IMR-90 (cell line): Measurements from ENCODE around the gene ROR2. TPM values are rescaled to one million over a fixed set of nuclear protein-coding genes. Genes with fewer than 3 reads are reported as not detected.

ENCODE experiments used
- ATAC-seq: fragments of 200-7000 bp; cut with Tn5 transposase; 2 replicates; pipeline ENCODE4 v1.9.1; 2020; ENCODE audit warnings: low read depth, mild to moderate bottlenecking, moderate library complexity
- BruUV-seq: library from RNA; stranded (reverse); fragments of 400-500 nt; replicated peaks from 2 replicates; lab custom pipeline; 2021; lab: Mats Ljungman, UMichigan
- CTCF ChIA-PET: fragments of 300-600 bp; formaldehyde crosslinking; extraction: SDS; loops from one replicate; lab custom pipeline; 2021; ENCODE audit warnings: antibody characterized with exemption; lab: Yijun Ruan, JAX
- POLR2A ChIA-PET: fragments of 300-600 bp; sonication (Branson Sonifier 250); formaldehyde crosslinking; loops from one replicate; lab custom pipeline; 2022; ENCODE audit warnings: antibody characterized with exemption; ENCODE audit not compliant: unreplicated experiment; lab: Charles Lee
- DNase-seq: peaks from one replicate; pipeline ENCODE4 v3.0.0; 2013
- H2AFZ ChIP-seq: replicated peaks from 2 replicates; pipeline ENCODE3; 2013; ENCODE audit warnings: low read length, mild to moderate bottlenecking; ENCODE audit not compliant: poor library complexity
- H2AK5ac ChIP-seq: 2 replicates; pipeline ENCODE4 v1.6.1; 2013; ENCODE audit warnings: low read depth, low read length, inconsistent platforms
- H2AK9ac ChIP-seq: replicated peaks from 2 replicates; pipeline ENCODE3; 2013; ENCODE audit warnings: mild to moderate bottlenecking, low read depth, low read length, moderate library complexity; ENCODE audit not compliant: poor library complexity
- H2BK120ac ChIP-seq: 2 replicates; pipeline ENCODE4 v1.6.1; 2013; ENCODE audit warnings: low read depth, low read length, inconsistent platforms
- H2BK15ac ChIP-seq: 3 replicates; pipeline ENCODE4 v1.6.1; 2013; ENCODE audit warnings: low read depth, low read length, inconsistent platforms
- H2BK20ac ChIP-seq: 2 replicates; pipeline ENCODE4 v1.6.1; 2013; ENCODE audit warnings: low read depth, mild to moderate bottlenecking, inconsistent platforms, low read length, moderate library complexity
- H2BK5ac ChIP-seq: 2 replicates; pipeline ENCODE4 v1.6.1; 2013; ENCODE audit warnings: mild to moderate bottlenecking, low read depth, low read length, inconsistent platforms; ENCODE audit not compliant: poor library complexity, severe bottlenecking
- H3K14ac ChIP-seq: replicated peaks from 2 replicates; pipeline ENCODE4 v1.6.1; 2013; ENCODE audit warnings: low read depth, low read length, inconsistent platforms
- H3K18ac ChIP-seq: 2 replicates; pipeline ENCODE4 v1.6.1; 2013; ENCODE audit warnings: low read depth, low read length, control low read depth
- H3K23ac ChIP-seq: 2 replicates; pipeline ENCODE4 v1.6.1; 2013; ENCODE audit warnings: low read depth, low read length, inconsistent platforms
- H3K27ac ChIP-seq: 2 replicates; pipeline ENCODE4 v1.5.1; 2013; ENCODE audit warnings: mild to moderate bottlenecking, control low read depth, low read length; ENCODE audit not compliant: insufficient read depth
- H3K27me3 ChIP-seq: 2 replicates; pipeline ENCODE4 v1.6.1; 2013; ENCODE audit warnings: low read length; ENCODE audit not compliant: control insufficient read depth, insufficient read depth
- H3K36me3 ChIP-seq: 2 replicates; pipeline ENCODE4 v1.6.1; 2013; ENCODE audit warnings: low read length, mixed read lengths; ENCODE audit not compliant: control insufficient read depth, insufficient read depth
- H3K4ac ChIP-seq: 2 replicates; pipeline ENCODE4 v1.6.1; 2013; ENCODE audit warnings: low read depth, low read length, inconsistent platforms
- H3K4me1 ChIP-seq: 2 replicates; pipeline ENCODE4 v1.6.1; 2013; ENCODE audit warnings: low read length, mixed read lengths; ENCODE audit not compliant: control insufficient read depth, insufficient read depth
- H3K4me2 ChIP-seq: 2 replicates; pipeline ENCODE4 v1.6.1; 2013; ENCODE audit warnings: low read depth, mild to moderate bottlenecking, control low read depth, low read length, moderate library complexity
- H3K4me3 ChIP-seq: 2 replicates; pipeline ENCODE4 v1.5.1; 2013; ENCODE audit warnings: low read depth, mild to moderate bottlenecking, control low read depth, low read length, moderate library complexity; ENCODE audit not compliant: insufficient read depth
- H3K56ac ChIP-seq: 2 replicates; pipeline ENCODE4 v1.6.1; 2013; ENCODE audit warnings: low read length, inconsistent platforms; ENCODE audit not compliant: insufficient read depth; ENCODE audit errors: extremely low read depth
- H3K79me1 ChIP-seq, 2 experiments: 2 replicates each; pipeline ENCODE4 v1.6.1; 2013; ENCODE audit warnings: low read length in 2 of 2, inconsistent platforms in 1 of 2, low read depth in 1 of 2
- H3K9ac ChIP-seq: 2 replicates; pipeline ENCODE4 v1.6.1; 2013; ENCODE audit warnings: low read depth, low read length, control low read depth
- H3K9me1 ChIP-seq: 2 replicates; pipeline ENCODE4 v1.6.1; 2013; ENCODE audit warnings: low read length, inconsistent platforms; ENCODE audit not compliant: insufficient read depth
- H3K9me3 ChIP-seq: 2 replicates; pipeline ENCODE4 v1.6.1; 2013; ENCODE audit warnings: low read length; ENCODE audit not compliant: control insufficient read depth, insufficient read depth
- H4K20me1 ChIP-seq: 2 replicates; pipeline ENCODE4 v1.6.1; 2013; ENCODE audit warnings: low read length, inconsistent platforms; ENCODE audit not compliant: insufficient read depth
- H4K5ac ChIP-seq: 2 replicates; pipeline ENCODE4 v1.6.1; 2013; ENCODE audit warnings: mild to moderate bottlenecking, low read depth, low read length, control low read depth
- H4K8ac ChIP-seq, 2 experiments: 2 replicates each; pipeline ENCODE4 v1.6.1; 2013; ENCODE audit warnings: low read depth in 2 of 2, low read length in 2 of 2, control low read depth in 1 of 2, inconsistent platforms in 1 of 2
- H4K91ac ChIP-seq: 2 replicates; pipeline ENCODE4 v1.6.1; 2013; ENCODE audit warnings: low read depth, low read length, inconsistent platforms; ENCODE audit not compliant: insufficient read depth
- BHLHE40 ChIP-seq: fragments of 150-350 bp; IDR thresholded peaks from 2 replicates; pipeline ENCODE4 v1.6.1; 2016; ENCODE audit warnings: mild to moderate bottlenecking, low read depth, low read length
- CEBPB ChIP-seq: IDR thresholded peaks from 2 replicates; pipeline ENCODE4 v1.6.1; 2012; ENCODE audit warnings: low read depth, low read length, improper control_type of control experiment
- FOS ChIP-seq: fragments of 150-350 bp; IDR thresholded peaks from 2 replicates; pipeline ENCODE4 v1.6.1; 2016; ENCODE audit warnings: low read depth, low read length
- MAFK ChIP-seq: IDR thresholded peaks from 2 replicates; pipeline ENCODE4 v1.6.1; 2012; ENCODE audit warnings: low read depth, low read length, improper control_type of control experiment
- MAZ ChIP-seq: IDR thresholded peaks from 2 replicates; pipeline ENCODE4 v1.6.1; 2012; ENCODE audit warnings: low read depth, mild to moderate bottlenecking, low read length, improper control_type of control experiment, moderate library complexity, borderline replicate concordance
- MXI1 ChIP-seq: IDR thresholded peaks from 2 replicates; pipeline ENCODE4 v1.6.1; 2012; ENCODE audit warnings: low read depth, mild to moderate bottlenecking, low read length, moderate library complexity, borderline replicate concordance
- NFE2L2 ChIP-seq: fragments of 150-350 bp; IDR thresholded peaks from 2 replicates; pipeline ENCODE4 v1.6.1; 2016; ENCODE audit warnings: low read depth, mild to moderate bottlenecking, low read length
- POLR2A ChIP-seq: IDR thresholded peaks from 2 replicates; pipeline ENCODE4 v1.6.1; 2012; ENCODE audit warnings: mild to moderate bottlenecking, low read depth, low read length
- RAD21 ChIP-seq: IDR thresholded peaks from 2 replicates; pipeline ENCODE4 v1.6.1; 2012; ENCODE audit warnings: low read length, improper control_type of control experiment
- RCOR1 ChIP-seq: IDR thresholded peaks from 2 replicates; pipeline ENCODE4 v1.6.1; 2012; ENCODE audit warnings: mild to moderate bottlenecking, low read length, improper control_type of control experiment; ENCODE audit not compliant: insufficient replicate concordance
- RFX5 ChIP-seq: IDR thresholded peaks from 2 replicates; pipeline ENCODE4 v1.8.0; 2012; ENCODE audit warnings: low read depth, mild to moderate bottlenecking, low read length, moderate library complexity
- SMC3 ChIP-seq: fragments of 150-350 bp; IDR thresholded peaks from 2 replicates; pipeline ENCODE4 v1.6.1; 2016; ENCODE audit warnings: low read depth, mild to moderate bottlenecking, antibody characterized with exemption, low read length, moderate library complexity
- WGBS, 2 experiments: methylation state at CpG; one replicate each; pipeline versions ENCODE4 v1.1.5 to v1.1.7; 2013; ENCODE audit warnings: missing lambda C conversion rate in 2 of 2; ENCODE audit not compliant: insufficient read length in 1 of 2; ENCODE audit errors: extremely low coverage in 2 of 2; 5-methylcytosine and 5-hydroxymethylcytosine counted together
- dilution Hi-C: fragments of 300-500 bp; cut with HindIII; formaldehyde crosslinking; loops from one replicate; pipeline ENCODE4 v1.14.3; 2018; ENCODE audit warnings: low sequenced_read_pairs; ENCODE audit not compliant: unreplicated experiment
- in situ Hi-C: fragments of 300-500 bp; cut with MboI; formaldehyde crosslinking; loops from 3 replicates; pipeline ENCODE4 v1.14.3; 2019; ENCODE audit warnings: low sequenced_read_pairs, inconsistent platforms, mixed read lengths
- intact Hi-C: fragments of 100-400 bp; cut with micrococcal nuclease; formaldehyde crosslinking; loops from 2 replicates; pipeline ENCODE4 v1.10.0; 2022
- polyA plus RNA-seq, 3 experiments: library from polyadenylated mRNA; depleted of rRNA; stranded (reverse); fragments of >200 nt; gene quantifications; 2 replicates each; pipeline ENCODE4 v1.2.3, GENCODE V29; 2012; ENCODE audit warnings: low replicate concordance in 1 of 3
- total RNA-seq: library from RNA; depleted of rRNA; stranded (reverse); fragments of >200 nt; gene quantifications from 2 replicates; pipeline ENCODE4 v1.2.3, GENCODE V29; 2012
- TF ChIP-seq, protein P1 (sequence below): conservative IDR thresholded peaks from 2 replicates; pipeline ENCODE4 v1.5.1; 2012; ENCODE audit warnings: mild to moderate bottlenecking, low read depth, low read length, improper control_type of control experiment
- TF ChIP-seq, protein P2 (sequence below): fragments of 150-350 bp; IDR thresholded peaks from 2 replicates; pipeline ENCODE4 v1.6.1; 2017; ENCODE audit warnings: mild to moderate bottlenecking, antibody characterized with exemption, low read length, low read depth

The ROR2 gene
- total and polyA plus RNA-seq, 2 of the 4 experiments (the other 2 are of a cell fraction) = 2.3 to 4.8 TPM

DNA sequence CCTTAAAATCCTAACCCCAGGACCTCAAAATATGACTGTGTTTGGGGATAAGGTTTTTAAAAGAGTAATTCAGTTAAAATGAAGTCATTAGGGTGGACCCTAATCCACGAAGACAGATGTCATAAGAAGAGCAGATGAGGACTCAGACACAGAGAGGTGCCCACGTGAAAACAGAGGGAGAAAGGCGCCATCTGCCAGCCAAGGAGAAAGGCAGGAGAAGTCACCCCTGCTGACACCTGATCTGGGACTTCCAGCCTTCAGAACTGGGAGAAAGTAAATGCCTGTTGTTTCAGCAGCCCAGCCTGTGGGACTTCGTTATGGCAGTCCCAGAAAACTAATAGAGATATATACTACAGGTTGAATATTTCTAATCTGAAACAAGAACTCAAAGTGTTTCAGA lies 67.4 kb downstream of the ROR2 start:
- Histone ChIP-seq H4K5ac (no peak overlapping the region), H3K36me3 (peaks cover 16% of the 10 kb centered on the region; the same call in 1 of the 2 replicates), H3K27ac (no peak overlapping the region), H2AFZ (no peak overlapping the region), H2BK15ac (no peak overlapping the region), H3K23ac (no peak overlapping the region), H2AK9ac (no peak overlapping the region), H3K9me3 (no peaks in the 10 kb centered on the region), H3K9ac (no peak overlapping the region), H3K4ac (no peak overlapping the region), H3K9me1 (no peaks in the 10 kb centered on the region; the same call in 1 of the 2 replicates), H3K18ac (no peak overlapping the region), H3K14ac (no peak overlapping the region), H4K91ac (no peak overlapping the region), H3K27me3 (no peaks in the 10 kb centered on the region; the same call in 1 of the 2 replicates), H2BK5ac (no peak overlapping the region), H3K79me1 (no peaks in the 10 kb centered on the region), H2BK20ac (no peak overlapping the region), H2AK5ac (no peak overlapping the region), H4K8ac (no peak overlapping the region), H3K4me3 (no peak overlapping the region), H3K56ac (no peak overlapping the region), H2BK120ac (no peak overlapping the region), H4K20me1 (no peaks in the 10 kb centered on the region), H3K4me2 (no peak overlapping the region), H3K4me1 (peaks cover 14% of the 10 kb centered on the region; the same call in 1 of the 2 replicates)
- no TSS peak for BruUV-seq
- intact Hi-C loops (no loop called here), dilution Hi-C loops (no loop called here), in situ Hi-C loops (no loop called here)
- ATAC-seq = no peak
- ChIA-PET POLR2A (no interaction called here), CTCF (no interaction called here)
- 93% methylated on average over 3 of the region's 4 CpGs; no CpG with 5 or more reads in 1 of the 2 experiments for WGBS, 2 experiments
- DNase-seq = no peak
- TF ChIP-seq MAFK (no peak), NFE2L2 (no peak), RCOR1 (no peak), BHLHE40 (no peak), POLR2A (no peak), SMC3 (no peak), MAZ (no peak), RAD21 (no peak), CEBPB (no peak), MXI1 (no peak), FOS (no peak), RFX5 (no peak)
- TF ChIP-seq, protein P1, sequence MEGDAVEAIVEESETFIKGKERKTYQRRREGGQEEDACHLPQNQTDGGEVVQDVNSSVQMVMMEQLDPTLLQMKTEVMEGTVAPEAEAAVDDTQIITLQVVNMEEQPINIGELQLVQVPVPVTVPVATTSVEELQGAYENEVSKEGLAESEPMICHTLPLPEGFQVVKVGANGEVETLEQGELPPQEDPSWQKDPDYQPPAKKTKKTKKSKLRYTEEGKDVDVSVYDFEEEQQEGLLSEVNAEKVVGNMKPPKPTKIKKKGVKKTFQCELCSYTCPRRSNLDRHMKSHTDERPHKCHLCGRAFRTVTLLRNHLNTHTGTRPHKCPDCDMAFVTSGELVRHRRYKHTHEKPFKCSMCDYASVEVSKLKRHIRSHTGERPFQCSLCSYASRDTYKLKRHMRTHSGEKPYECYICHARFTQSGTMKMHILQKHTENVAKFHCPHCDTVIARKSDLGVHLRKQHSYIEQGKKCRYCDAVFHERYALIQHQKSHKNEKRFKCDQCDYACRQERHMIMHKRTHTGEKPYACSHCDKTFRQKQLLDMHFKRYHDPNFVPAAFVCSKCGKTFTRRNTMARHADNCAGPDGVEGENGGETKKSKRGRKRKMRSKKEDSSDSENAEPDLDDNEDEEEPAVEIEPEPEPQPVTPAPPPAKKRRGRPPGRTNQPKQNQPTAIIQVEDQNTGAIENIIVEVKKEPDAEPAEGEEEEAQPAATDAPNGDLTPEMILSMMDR = no peak
- TF ChIP-seq, protein P2, sequence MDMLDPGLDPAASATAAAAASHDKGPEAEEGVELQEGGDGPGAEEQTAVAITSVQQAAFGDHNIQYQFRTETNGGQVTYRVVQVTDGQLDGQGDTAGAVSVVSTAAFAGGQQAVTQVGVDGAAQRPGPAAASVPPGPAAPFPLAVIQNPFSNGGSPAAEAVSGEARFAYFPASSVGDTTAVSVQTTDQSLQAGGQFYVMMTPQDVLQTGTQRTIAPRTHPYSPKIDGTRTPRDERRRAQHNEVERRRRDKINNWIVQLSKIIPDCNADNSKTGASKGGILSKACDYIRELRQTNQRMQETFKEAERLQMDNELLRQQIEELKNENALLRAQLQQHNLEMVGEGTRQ = no peak
